H9 (cell line): ENCODE data around the gene PPM1H. TPM values are rescaled to one million over a fixed set of nuclear protein-coding genes. Genes with fewer than 3 reads are reported as not detected.

Experiments
- DNase-seq: peaks from one replicate; pipeline ENCODE4 v3.0.0-alpha.2; 2017
- H2AFZ ChIP-seq: one replicate; pipeline ENCODE4 v1.6.1; 2013; ENCODE audit warnings: mild to moderate bottlenecking, low read length, control low read depth, moderate library complexity
- H2AK5ac ChIP-seq: 2 replicates; pipeline ENCODE4 v1.6.1; 2013; ENCODE audit warnings: low read length, control low read depth, mixed read lengths; ENCODE audit not compliant: insufficient read length
- H2BK120ac ChIP-seq: one replicate; pipeline ENCODE4 v1.6.1; 2013; ENCODE audit warnings: low read depth, mild to moderate bottlenecking, low read length, control low read depth, inconsistent platforms; ENCODE audit not compliant: poor library complexity, severe bottlenecking
- H2BK12ac ChIP-seq: 2 replicates; pipeline ENCODE4 v1.6.1; 2013; ENCODE audit warnings: low read length, control low read depth, mixed read lengths, low read depth; ENCODE audit not compliant: insufficient read length
- H2BK15ac ChIP-seq: 2 replicates; pipeline ENCODE4 v1.6.1; 2013; ENCODE audit warnings: low read depth, low read length, control low read depth
- H2BK20ac ChIP-seq: one replicate; pipeline ENCODE4 v1.6.1; 2013; ENCODE audit warnings: low read depth, mild to moderate bottlenecking, low read length, control low read depth, inconsistent platforms; ENCODE audit not compliant: poor library complexity, severe bottlenecking
- H2BK5ac ChIP-seq: 2 replicates; pipeline ENCODE4 v1.6.1; 2013; ENCODE audit warnings: low read length, control low read depth, mixed read lengths; ENCODE audit not compliant: insufficient read length
- H3K14ac ChIP-seq: 2 replicates; pipeline ENCODE4 v1.6.1; 2013; ENCODE audit warnings: low read length, control low read depth; ENCODE audit not compliant: insufficient read depth
- H3K18ac ChIP-seq: 2 replicates; pipeline ENCODE4 v1.6.1; 2013; ENCODE audit warnings: low read depth, mild to moderate bottlenecking, mixed read lengths, low read length, control low read depth; ENCODE audit not compliant: insufficient read length
- H3K23ac ChIP-seq: 2 replicates; pipeline ENCODE4 v1.6.1; 2013; ENCODE audit warnings: low read length, control low read depth, mixed read lengths, low read depth; ENCODE audit not compliant: insufficient read length
- H3K23me2 ChIP-seq: 2 replicates; pipeline ENCODE4 v1.6.1; 2013; ENCODE audit warnings: low read depth, mild to moderate bottlenecking, mixed read lengths, low read length, control low read depth; ENCODE audit not compliant: insufficient read length, poor library complexity, severe bottlenecking
- H3K27ac ChIP-seq: 2 replicates; pipeline ENCODE4 v1.5.1; 2013; ENCODE audit warnings: low read length, control low read depth, mixed read lengths, low read depth; ENCODE audit not compliant: insufficient read length
- H3K27me3 ChIP-seq: 2 replicates; pipeline ENCODE4 v1.6.1; 2013; ENCODE audit warnings: low read length, control low read depth, inconsistent platforms; ENCODE audit not compliant: insufficient read depth
- H3K4ac ChIP-seq: 2 replicates; pipeline ENCODE4 v1.6.1; 2013; ENCODE audit warnings: low read depth, mild to moderate bottlenecking, control low read depth, inconsistent platforms, low read length, moderate library complexity
- H3K4me1 ChIP-seq: 2 replicates; pipeline ENCODE4 v1.6.1; 2013; ENCODE audit warnings: low read length, control low read depth, inconsistent platforms; ENCODE audit not compliant: insufficient read depth
- H3K4me2 ChIP-seq: 2 replicates; pipeline ENCODE4 v1.6.1; 2013; ENCODE audit warnings: low read length, control low read depth, mixed read lengths; ENCODE audit not compliant: insufficient read length, insufficient read depth
- H3K56ac ChIP-seq: 2 replicates; pipeline ENCODE4 v1.6.1; 2013; ENCODE audit warnings: low read depth, mild to moderate bottlenecking, mixed read lengths, low read length, control low read depth; ENCODE audit not compliant: insufficient read length
- H3K79me1 ChIP-seq: 2 replicates; pipeline ENCODE4 v1.6.1; 2013; ENCODE audit warnings: low read depth, mild to moderate bottlenecking, moderate library complexity, low read length, control low read depth, inconsistent platforms; ENCODE audit not compliant: insufficient read depth, poor library complexity, severe bottlenecking
- H3K79me2 ChIP-seq: 2 replicates; pipeline ENCODE4 v1.6.1; 2013; ENCODE audit warnings: low read length, control low read depth, inconsistent platforms; ENCODE audit not compliant: insufficient read depth
- H3K9ac ChIP-seq: 2 replicates; pipeline ENCODE4 v1.6.1; 2013; ENCODE audit warnings: low read length, control low read depth, mixed read lengths; ENCODE audit not compliant: insufficient read length; ENCODE audit errors: extremely low read depth
- H3K9me3 ChIP-seq: one replicate; pipeline ENCODE4 v1.6.1; 2013; ENCODE audit warnings: low read depth, low read length, inconsistent platforms; ENCODE audit not compliant: control insufficient read depth
- H3T11ph ChIP-seq: one replicate; pipeline ENCODE4 v1.6.1; 2013; ENCODE audit warnings: mild to moderate bottlenecking, low read length, control low read depth, inconsistent platforms
- H4K20me1 ChIP-seq: one replicate; pipeline ENCODE4 v1.6.1; 2013; ENCODE audit not compliant: control insufficient read depth, insufficient read length, insufficient read depth
- H4K5ac ChIP-seq: 2 replicates; pipeline ENCODE4 v1.6.1; 2013; ENCODE audit warnings: low read depth, mild to moderate bottlenecking, mixed read lengths, low read length, control low read depth; ENCODE audit not compliant: insufficient read length
- H4K8ac ChIP-seq: replicated peaks from 2 replicates; pipeline ENCODE4 v1.6.1; 2013; ENCODE audit warnings: low read length, control low read depth, mixed read lengths, low read depth; ENCODE audit not compliant: insufficient read length
- H4K91ac ChIP-seq: 2 replicates; pipeline ENCODE4 v1.6.1; 2013; ENCODE audit warnings: low read depth, mild to moderate bottlenecking, moderate library complexity, mixed read lengths, low read length, control low read depth; ENCODE audit not compliant: insufficient read length
- H3K27ac Mint-ChIP-seq, 3 experiments: 2 replicates in 2 of 3; 3 replicates in 1 of 3; pipeline ENCODE4 v1.8.0; 2020 to 2021; ENCODE audit warnings: mixed read lengths in 3 of 3, mild to moderate bottlenecking in 1 of 3, moderate library complexity in 1 of 3
- H3K27me3 Mint-ChIP-seq: 2 replicates; pipeline ENCODE4 v1.8.0; 2021; ENCODE audit warnings: low read depth, mild to moderate bottlenecking, moderate library complexity, mixed read lengths
- H3K36me3 Mint-ChIP-seq, 3 experiments: 2 replicates in 2 of 3; 3 replicates in 1 of 3; pipeline ENCODE4 v1.8.0; 2020 to 2021; ENCODE audit warnings: low read depth in 3 of 3, mixed read lengths in 3 of 3; ENCODE audit not compliant: insufficient read depth in 1 of 3
- H3K4me1 Mint-ChIP-seq, 2 experiments: 2 replicates each; pipeline ENCODE4 v1.8.0; 2020; ENCODE audit warnings: mixed read lengths in 2 of 2
- H3K4me3 Mint-ChIP-seq, 2 experiments: 2 replicates in 1 of 2; 3 replicates in 1 of 2; pipeline ENCODE4 v1.8.0; 2020 to 2021; ENCODE audit warnings: mild to moderate bottlenecking in 2 of 2, mixed read lengths in 2 of 2, moderate library complexity in 1 of 2
- H3K9me3 Mint-ChIP-seq, 2 experiments: 2 replicates in 1 of 2; 3 replicates in 1 of 2; pipeline ENCODE4 v1.8.0; 2020; ENCODE audit warnings: mild to moderate bottlenecking in 2 of 2, mixed read lengths in 2 of 2, moderate library complexity in 1 of 2
- CTCF ChIP-seq: fragments of 200-600 bp; sonication (generic); conservative IDR thresholded peaks from 3 replicates; pipeline ENCODE4 v1.8.0; 2021; ENCODE audit warnings: antibody characterized with exemption, mild to moderate bottlenecking
- WGBS: extraction: QIAGEN DNeasy Blood & Tissue Kit; methylation state at CpG from one replicate; pipeline ENCODE4 v1.1.7; 2013; ENCODE audit warnings: missing lambda C conversion rate, low lambda C conversion rate, mixed read lengths; ENCODE audit not compliant: insufficient read length; ENCODE audit errors: extremely low coverage; 5-methylcytosine and 5-hydroxymethylcytosine counted together
- total RNA-seq: library from RNA; stranded (reverse); gene quantifications from 2 replicates; pipeline ENCODE4 v1.2.1, GENCODE V29; 2021

PPM1H gene
- total RNA-seq, 1 experiment from 2014 or later = 22.1 TPM

GRCh38 chr12:62673028-62673815, 261.7 kb downstream of the PPM1H start:
- Histone ChIP-seq H4K20me1 (no peaks in the 10 kb centered on the region), H2AK5ac (no peak overlapping the region), H2BK120ac (no peak overlapping the region), H3K4me2 (no peak overlapping the region), H4K5ac (no peak overlapping the region), H4K8ac (no peak overlapping the region), H2AFZ (no peak overlapping the region), H3T11ph (no peak overlapping the region), H3K79me2 (no peaks in the 10 kb centered on the region), H4K91ac (no peak overlapping the region), H3K23ac (no peak overlapping the region), H3K9me3 (peaks cover 11% of the 10 kb centered on the region), H3K14ac (no peak overlapping the region), H3K27ac (no peak overlapping the region), H3K9ac (no peak overlapping the region), H2BK15ac (no peak overlapping the region), H3K56ac (no peak overlapping the region), H3K79me1 (no peaks in the 10 kb centered on the region), H2BK5ac (no peak overlapping the region), H3K4me1 (no peaks in the 10 kb centered on the region; the same call in 1 of the 2 replicates), H3K18ac (no peak overlapping the region), H2BK20ac (no peak overlapping the region), H2BK12ac (no peak overlapping the region), H3K4ac (no peak overlapping the region), H3K27me3 (no peaks in the 10 kb centered on the region), H3K23me2 (no peaks in the 10 kb centered on the region)
- WGBS = no CpG with 5 or more reads among the region's 6 CpGs
- Mint-ChIP-seq H3K27ac (no peak overlapping the region; a peak in 1 of 7 replicates), H3K4me1 (peaks cover 19% of the 10 kb centered on the region in 2 experiments), H3K9me3 (peaks cover 16 to 17% of the 10 kb centered on the region in 2 experiments), H3K36me3 (peaks cover 23 to 33% (median 33%) of the 10 kb centered on the region in 3 experiments), H3K4me3 (no peak overlapping the region; a peak in 1 of 5 replicates), H3K27me3 (no peaks in the 10 kb centered on the region)
- DNase-seq = no peak
- no peak for TF ChIP-seq CTCF
